ENCODE results near the gene CFLAR.
A peak's percentile ranks its signal among the peaks of the same experiment; 100 is the strongest.
"Not testable (repeated sequence)": the region's sequence is repeated elsewhere in the genome, so short reads cannot be mapped to it uniquely, and the experiment has no call there.

The CFLAR gene

GRCh38 chr2:201107624-201108023 is 8.3 kb upstream of the CFLAR start:
- H3K9me3 ChIP-seq (replicated peaks; ENCODE audit: low read length), result no peaks in the 10 kb centered on the region
- no peak overlapping the region for H3K4me2 ChIP-seq (ENCODE audit: low read length)
- no peaks in the 10 kb centered on the region for H3K36me3 ChIP-seq (ENCODE audit: insufficient read depth, low read length)
- no peak overlapping the region for H3K4me3 ChIP-seq (ENCODE audit: low read length)
- H3K9ac ChIP-seq (ENCODE audit: low read depth, low read length), result no peak overlapping the region
- H3K27me3 ChIP-seq (ENCODE audit: control insufficient read depth, insufficient read depth, low read length), result no peaks in the 10 kb centered on the region
- H3K4me1 ChIP-seq (ENCODE audit: control insufficient read depth, insufficient read depth, low read length), result no peaks in the 10 kb centered on the region

GRCh38 chr2:201108341-201108740 is 7.6 kb upstream of the CFLAR start:
- Histone ChIP-seq H3K9ac (ENCODE audit: low read depth, low read length) (no peak overlapping the region), H3K36me3 (ENCODE audit: insufficient read depth, low read length) (no peaks in the 10 kb centered on the region), H3K4me1 (ENCODE audit: control insufficient read depth, insufficient read depth, low read length) (no peaks in the 10 kb centered on the region), H3K27me3 (ENCODE audit: control insufficient read depth, insufficient read depth, low read length) (no peaks in the 10 kb centered on the region), H3K9me3 (replicated peaks; ENCODE audit: low read length) (no peaks in the 10 kb centered on the region), H3K4me2 (ENCODE audit: low read length) (no peak overlapping the region), H3K4me3 (ENCODE audit: low read length) (no peak overlapping the region)

- Histone ChIP-seq H3K9me3 (replicated peaks; ENCODE audit: low read length) (no peaks in the 10 kb centered on the region), H3K4me2 (ENCODE audit: low read length) (no peak overlapping the region)
Measured at GRCh38 chr2:201109186-201109585, 6.8 kb upstream of the CFLAR start.

GRCh38 chr2:201110615-201111014 is 5.3 kb upstream of the CFLAR start:
- no peak overlapping the region for H3K4me2 ChIP-seq (ENCODE audit: low read length)
- H3K4me3 ChIP-seq (ENCODE audit: low read length), result no peak overlapping the region
- H3K9me3 ChIP-seq (replicated peaks; ENCODE audit: low read length), result no peaks in the 10 kb centered on the region
- H3K9ac ChIP-seq (ENCODE audit: low read depth, low read length), result no peak overlapping the region
- H3K27me3 ChIP-seq (ENCODE audit: control insufficient read depth, insufficient read depth, low read length), result no peaks in the 10 kb centered on the region
- no peaks in the 10 kb centered on the region for H3K36me3 ChIP-seq (ENCODE audit: insufficient read depth, low read length)
- H3K4me1 ChIP-seq (ENCODE audit: control insufficient read depth, insufficient read depth, low read length), result peaks cover 12% of the 10 kb centered on the region

More at GRCh38 chr2:201109186-201109585, 6.8 kb upstream of the CFLAR start:
- Histone ChIP-seq H3K4me1 (ENCODE audit: control insufficient read depth, insufficient read depth, low read length) (no peaks in the 10 kb centered on the region), H3K27me3 (ENCODE audit: control insufficient read depth, insufficient read depth, low read length) (no peaks in the 10 kb centered on the region), H3K36me3 (ENCODE audit: insufficient read depth, low read length) (no peaks in the 10 kb centered on the region), H3K9ac (ENCODE audit: low read depth, low read length) (no peak overlapping the region), H3K4me3 (ENCODE audit: low read length) (no peak overlapping the region)

- Histone ChIP-seq H3K27me3 (ENCODE audit: control insufficient read depth, insufficient read depth, low read length) (no peaks in the 10 kb centered on the region), H3K4me1 (ENCODE audit: control insufficient read depth, insufficient read depth, low read length) (peaks cover 12% of the 10 kb centered on the region), H3K4me3 (ENCODE audit: low read length) (no peak overlapping the region), H3K4me2 (ENCODE audit: low read length) (no peak overlapping the region), H3K9ac (ENCODE audit: low read depth, low read length) (no peak overlapping the region), H3K9me3 (replicated peaks; ENCODE audit: low read length) (no peaks in the 10 kb centered on the region), H3K36me3 (ENCODE audit: insufficient read depth, low read length) (no peaks in the 10 kb centered on the region)
Measured at GRCh38 chr2:201111096-201111495, 4.9 kb upstream of the CFLAR start.

GRCh38 chr2:201114350-201114749 is 1.6 kb upstream of the CFLAR start:
- Histone ChIP-seq H3K9me3 (replicated peaks; ENCODE audit: low read length) (no peaks in the 10 kb centered on the region), H3K27me3 (ENCODE audit: control insufficient read depth, insufficient read depth, low read length) (no peaks in the 10 kb centered on the region), H3K36me3 (ENCODE audit: insufficient read depth, low read length) (no peaks in the 10 kb centered on the region), H3K4me2 (ENCODE audit: low read length) (peak overlapping the region; percentile 64), H3K4me1 (ENCODE audit: control insufficient read depth, insufficient read depth, low read length) (peaks cover 16% of the 10 kb centered on the region), H3K4me3 (ENCODE audit: low read length) (peak overlapping the region; percentile 43), H3K9ac (ENCODE audit: low read depth, low read length) (no peak overlapping the region)

GRCh38 chr2:201114846-201115245 is 1.1 kb upstream of the CFLAR start:
- H3K4me3 ChIP-seq (ENCODE audit: low read length), result peak overlapping the region; percentile 43
- no peaks in the 10 kb centered on the region for H3K9me3 ChIP-seq (replicated peaks; ENCODE audit: low read length)
- peaks cover 19% of the 10 kb centered on the region for H3K4me1 ChIP-seq (ENCODE audit: control insufficient read depth, insufficient read depth, low read length)
- H3K4me2 ChIP-seq (ENCODE audit: low read length), result peak overlapping the region; percentile 64
- no peaks in the 10 kb centered on the region for H3K27me3 ChIP-seq (ENCODE audit: control insufficient read depth, insufficient read depth, low read length)
- no peaks in the 10 kb centered on the region for H3K36me3 ChIP-seq (ENCODE audit: insufficient read depth, low read length)
- no peak overlapping the region for H3K9ac ChIP-seq (ENCODE audit: low read depth, low read length)

GRCh38 chr2:201116959-201117734 is 1.2 kb downstream of the CFLAR start:
- Histone ChIP-seq H3K4me3 (ENCODE audit: low read length) (peak overlapping the region; percentile 75), H3K4me1 (ENCODE audit: control insufficient read depth, insufficient read depth, low read length) (peaks cover 36% of the 10 kb centered on the region), H3K36me3 (ENCODE audit: insufficient read depth, low read length) (peaks cover 6% of the 10 kb centered on the region), H3K27me3 (ENCODE audit: control insufficient read depth, insufficient read depth, low read length) (no peaks in the 10 kb centered on the region), H3K4me2 (ENCODE audit: low read length) (peak overlapping the region; percentile 89), H3K9me3 (replicated peaks; ENCODE audit: low read length) (no peaks in the 10 kb centered on the region), H3K9ac (ENCODE audit: low read depth, low read length) (peak overlapping the region; percentile 93)

GRCh38 chr2:201117735-201118094 is 1.8 kb downstream of the CFLAR start:
- peaks cover 42% of the 10 kb centered on the region for H3K4me1 ChIP-seq (ENCODE audit: control insufficient read depth, insufficient read depth, low read length)
- peak overlapping the region; percentile 75 for H3K4me3 ChIP-seq (ENCODE audit: low read length)
- H3K36me3 ChIP-seq (ENCODE audit: insufficient read depth, low read length), result peaks cover 10% of the 10 kb centered on the region
- H3K4me2 ChIP-seq (ENCODE audit: low read length), result peak overlapping the region; percentile 89
- not testable (repeated sequence) for H3K9me3 ChIP-seq (replicated peaks; ENCODE audit: low read length); H3K27me3 ChIP-seq (ENCODE audit: control insufficient read depth, insufficient read depth, low read length)
- peak overlapping the region; percentile 93 for H3K9ac ChIP-seq (ENCODE audit: low read depth, low read length)

GRCh38 chr2:201118121-201118960 is 2.4 kb downstream of the CFLAR start:
- Histone ChIP-seq H3K4me3 (ENCODE audit: low read length) (peak overlapping the region; percentile 75), H3K4me1 (ENCODE audit: control insufficient read depth, insufficient read depth, low read length) (peaks cover 48% of the 10 kb centered on the region), H3K9ac (ENCODE audit: low read depth, low read length) (peak overlapping the region; percentile 93), H3K36me3 (ENCODE audit: insufficient read depth, low read length) (peaks cover 10% of the 10 kb centered on the region), H3K9me3 (replicated peaks; ENCODE audit: low read length) (no peaks in the 10 kb centered on the region), H3K4me2 (ENCODE audit: low read length) (peak overlapping the region; percentile 89), H3K27me3 (ENCODE audit: control insufficient read depth, insufficient read depth, low read length) (no peaks in the 10 kb centered on the region)

GRCh38 chr2:201118961-201119854 is 3.2 kb downstream of the CFLAR start:
- peaks cover 10% of the 10 kb centered on the region for H3K36me3 ChIP-seq (ENCODE audit: insufficient read depth, low read length)
- H3K4me1 ChIP-seq (ENCODE audit: control insufficient read depth, insufficient read depth, low read length), result peaks cover 57% of the 10 kb centered on the region
- H3K4me2 ChIP-seq (ENCODE audit: low read length), result peak overlapping the region; percentile 89
- no peaks in the 10 kb centered on the region for H3K27me3 ChIP-seq (ENCODE audit: control insufficient read depth, insufficient read depth, low read length)
- peak overlapping the region; percentile 75 for H3K4me3 ChIP-seq (ENCODE audit: low read length)
- peak overlapping the region; percentile 93 for H3K9ac ChIP-seq (ENCODE audit: low read depth, low read length)
- no peaks in the 10 kb centered on the region for H3K9me3 ChIP-seq (replicated peaks; ENCODE audit: low read length)

Measured in skeletal muscle satellite cell (primary cell).